ENCODE measurements around the gene CTNNA2.

Gene CTNNA2

DNA sequence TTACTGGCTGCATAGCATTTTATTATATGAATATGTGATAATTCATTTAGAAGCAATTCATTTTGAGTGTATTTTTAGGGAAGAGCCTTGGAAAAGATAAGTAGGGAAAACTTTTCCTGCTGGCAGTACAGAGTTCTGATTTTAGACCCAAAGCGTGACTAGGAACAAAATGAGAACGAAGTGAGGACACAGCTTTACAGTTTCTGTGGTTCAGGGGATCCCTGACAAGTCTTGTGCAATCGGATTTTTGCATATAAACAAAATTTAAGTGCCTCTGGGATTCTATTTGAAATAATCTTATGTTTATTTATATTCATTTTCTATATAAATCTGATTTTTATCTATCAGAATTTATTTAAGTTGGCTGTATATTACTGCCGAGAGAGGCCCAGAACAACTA, 402.6 kb downstream of the CTNNA2 start:
- H3K4me1 ChIP-seq (ENCODE audit: control insufficient read depth, insufficient read depth, low read length, unreplicated experiment), result no peaks in the 10 kb centered on the region
- peaks cover 4% of the 10 kb centered on the region; the same call in 1 of the 2 replicates for H3K27me3 ChIP-seq (ENCODE audit: insufficient read depth, low read length)
- no peak overlapping the region for H3K4me3 ChIP-seq (ENCODE audit: low read depth, low read length)
- no peak overlapping the region for H3K27ac ChIP-seq (ENCODE audit: low read depth, low read length)
- H3K36me3 ChIP-seq (ENCODE audit: insufficient read depth, low read length), result no peaks in the 10 kb centered on the region
- no peaks in the 10 kb centered on the region for H3K79me2 ChIP-seq (ENCODE audit: control insufficient read depth, insufficient read depth, low read length, unreplicated experiment)
- no peak overlapping the region for H2AFZ ChIP-seq (ENCODE audit: low read length, unreplicated experiment)

GRCh38 chr2:79916285-79916684, 403.4 kb downstream of the CTNNA2 start:
- H3K4me3 ChIP-seq (ENCODE audit: low read depth, low read length), result no peak overlapping the region
- no peaks in the 10 kb centered on the region for H3K79me2 ChIP-seq (ENCODE audit: control insufficient read depth, insufficient read depth, low read length, unreplicated experiment)
- H2AFZ ChIP-seq (ENCODE audit: low read length, unreplicated experiment), result no peak overlapping the region
- peaks cover 2% of the 10 kb centered on the region; the same call in 1 of the 2 replicates for H3K27me3 ChIP-seq (ENCODE audit: insufficient read depth, low read length)
- H3K27ac ChIP-seq (ENCODE audit: low read depth, low read length), result no peak overlapping the region
- H3K4me1 ChIP-seq (ENCODE audit: control insufficient read depth, insufficient read depth, low read length, unreplicated experiment), result no peaks in the 10 kb centered on the region
- no peaks in the 10 kb centered on the region for H3K36me3 ChIP-seq (ENCODE audit: insufficient read depth, low read length)

DNA sequence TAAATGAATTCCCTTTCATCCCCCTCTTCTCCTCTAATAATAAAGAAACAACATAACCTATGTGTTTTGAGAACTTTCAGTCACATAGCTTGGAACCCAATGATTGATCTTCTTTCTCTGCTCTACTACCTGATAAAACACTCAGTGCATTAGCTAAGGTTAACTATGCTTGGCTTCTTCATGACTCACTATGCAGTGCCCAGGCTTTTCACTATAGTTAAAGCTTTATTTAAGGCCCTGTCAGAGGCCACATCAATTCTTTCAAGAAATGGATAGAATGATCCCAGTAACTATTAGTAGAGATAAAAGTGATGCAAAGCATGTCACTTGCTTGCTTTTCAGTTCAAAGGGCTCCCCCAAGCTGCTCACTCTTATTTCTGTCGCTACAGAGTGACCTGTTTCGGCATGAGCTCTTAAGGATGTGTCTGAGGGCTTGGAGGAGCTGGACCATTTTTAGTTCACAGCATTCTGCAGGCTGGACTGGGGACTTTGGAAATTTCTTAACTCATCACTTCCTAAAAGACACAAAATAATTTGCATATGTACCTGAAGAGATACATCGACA, 407.7 kb downstream of the CTNNA2 start:
- Histone ChIP-seq H3K27me3 (ENCODE audit: insufficient read depth, low read length) (peaks cover 30% of the 10 kb centered on the region), H3K36me3 (ENCODE audit: insufficient read depth, low read length) (no peaks in the 10 kb centered on the region), H3K4me1 (ENCODE audit: control insufficient read depth, insufficient read depth, low read length, unreplicated experiment) (no peaks in the 10 kb centered on the region), H2AFZ (ENCODE audit: low read length, unreplicated experiment) (no peak overlapping the region), H3K27ac (ENCODE audit: low read depth, low read length) (no peak overlapping the region), H3K4me3 (ENCODE audit: low read depth, low read length) (no peak overlapping the region), H3K79me2 (ENCODE audit: control insufficient read depth, insufficient read depth, low read length, unreplicated experiment) (no peaks in the 10 kb centered on the region)

DNA sequence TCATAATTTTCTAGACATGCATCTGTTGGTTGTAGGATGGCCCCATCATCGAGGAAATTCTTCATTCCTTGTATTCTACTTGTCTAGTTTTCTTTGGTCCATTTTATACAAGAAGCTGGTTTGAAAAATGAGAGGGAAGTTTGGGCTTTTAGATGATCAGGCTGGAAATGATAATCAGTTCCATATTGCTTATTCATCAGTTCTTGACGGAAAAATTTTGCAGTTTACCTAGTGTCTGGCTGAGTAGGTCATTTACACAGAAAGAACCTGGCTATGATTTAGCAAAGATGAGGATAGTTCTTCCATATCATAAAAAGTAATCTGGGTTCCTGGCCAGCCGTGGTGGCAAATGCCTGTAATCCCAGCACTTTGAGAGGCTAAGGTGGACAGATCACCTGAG, 416.8 kb downstream of the CTNNA2 start:
- Histone ChIP-seq H3K4me3 (ENCODE audit: low read depth, low read length) (no peak overlapping the region), H2AFZ (ENCODE audit: low read length, unreplicated experiment) (no peak overlapping the region), H3K27me3 (ENCODE audit: insufficient read depth, low read length) (peaks cover 47% of the 10 kb centered on the region), H3K27ac (ENCODE audit: low read depth, low read length) (no peak overlapping the region), H3K4me1 (ENCODE audit: control insufficient read depth, insufficient read depth, low read length, unreplicated experiment) (no peaks in the 10 kb centered on the region), H3K36me3 (ENCODE audit: insufficient read depth, low read length) (no peaks in the 10 kb centered on the region), H3K79me2 (ENCODE audit: control insufficient read depth, insufficient read depth, low read length, unreplicated experiment) (no peaks in the 10 kb centered on the region)

DNA sequence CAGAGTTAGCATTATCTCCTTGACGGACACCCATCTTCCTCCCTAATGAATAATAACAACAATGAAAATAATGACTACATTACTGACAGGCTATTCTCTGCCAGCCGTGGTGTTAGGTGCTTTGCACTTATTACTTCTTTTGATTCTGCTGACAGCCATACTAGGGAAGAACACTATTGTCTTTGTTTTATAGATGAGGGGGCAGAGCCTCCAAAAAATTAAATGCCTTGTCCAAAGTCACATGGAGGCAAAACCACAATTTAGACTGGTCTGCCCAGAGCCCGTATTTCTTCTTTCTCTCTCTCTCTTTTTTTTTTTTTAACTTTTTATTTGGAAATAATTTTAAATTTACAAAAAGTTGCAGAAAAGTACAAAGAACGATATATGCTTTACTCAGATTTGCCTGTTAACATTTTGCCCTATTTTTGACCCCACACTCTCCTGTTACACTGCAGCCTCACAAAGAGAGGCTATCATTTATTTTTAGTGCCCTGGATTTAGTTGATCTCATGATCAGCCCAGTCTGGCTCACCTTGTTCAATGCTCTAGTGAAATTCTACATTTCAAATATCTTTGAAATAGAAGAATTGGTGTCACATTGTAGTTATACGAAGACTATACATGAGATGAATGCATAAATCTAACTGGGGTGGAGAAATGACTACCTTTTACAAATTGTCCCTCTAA, 422.3 kb downstream of the CTNNA2 start:
- Histone ChIP-seq H3K79me2 (ENCODE audit: control insufficient read depth, insufficient read depth, low read length, unreplicated experiment) (no peaks in the 10 kb centered on the region), H3K27me3 (ENCODE audit: insufficient read depth, low read length) (peaks cover 33% of the 10 kb centered on the region), H3K4me3 (ENCODE audit: low read depth, low read length) (no peak overlapping the region), H3K27ac (ENCODE audit: low read depth, low read length) (no peak overlapping the region), H3K4me1 (ENCODE audit: control insufficient read depth, insufficient read depth, low read length, unreplicated experiment) (no peaks in the 10 kb centered on the region), H3K36me3 (ENCODE audit: insufficient read depth, low read length) (no peaks in the 10 kb centered on the region), H2AFZ (ENCODE audit: low read length, unreplicated experiment) (no peak overlapping the region)

- Histone ChIP-seq H3K79me2 (ENCODE audit: control insufficient read depth, insufficient read depth, low read length, unreplicated experiment) (no peaks in the 10 kb centered on the region), H3K27ac (ENCODE audit: low read depth, low read length) (no peak overlapping the region), H3K4me3 (ENCODE audit: low read depth, low read length) (no peak overlapping the region), H2AFZ (ENCODE audit: low read length, unreplicated experiment) (no peak overlapping the region), H3K27me3 (ENCODE audit: insufficient read depth, low read length) (peaks cover 30% of the 10 kb centered on the region), H3K36me3 (ENCODE audit: insufficient read depth, low read length) (no peaks in the 10 kb centered on the region), H3K4me1 (ENCODE audit: control insufficient read depth, insufficient read depth, low read length, unreplicated experiment) (no peaks in the 10 kb centered on the region)
Measured at GRCh38 chr2:79935771-79936657, 423.2 kb downstream of the CTNNA2 start.

- Histone ChIP-seq H3K79me2 (ENCODE audit: control insufficient read depth, insufficient read depth, low read length, unreplicated experiment) (no peaks in the 10 kb centered on the region), H2AFZ (ENCODE audit: low read length, unreplicated experiment) (no peak overlapping the region), H3K4me3 (ENCODE audit: low read depth, low read length) (no peak overlapping the region), H3K27me3 (ENCODE audit: insufficient read depth, low read length) (peaks cover 30% of the 10 kb centered on the region), H3K36me3 (ENCODE audit: insufficient read depth, low read length) (no peaks in the 10 kb centered on the region), H3K4me1 (ENCODE audit: control insufficient read depth, insufficient read depth, low read length, unreplicated experiment) (no peaks in the 10 kb centered on the region), H3K27ac (ENCODE audit: low read depth, low read length) (no peak overlapping the region)
Measured at GRCh38 chr2:79936715-79937114, 423.9 kb downstream of the CTNNA2 start.

DNA sequence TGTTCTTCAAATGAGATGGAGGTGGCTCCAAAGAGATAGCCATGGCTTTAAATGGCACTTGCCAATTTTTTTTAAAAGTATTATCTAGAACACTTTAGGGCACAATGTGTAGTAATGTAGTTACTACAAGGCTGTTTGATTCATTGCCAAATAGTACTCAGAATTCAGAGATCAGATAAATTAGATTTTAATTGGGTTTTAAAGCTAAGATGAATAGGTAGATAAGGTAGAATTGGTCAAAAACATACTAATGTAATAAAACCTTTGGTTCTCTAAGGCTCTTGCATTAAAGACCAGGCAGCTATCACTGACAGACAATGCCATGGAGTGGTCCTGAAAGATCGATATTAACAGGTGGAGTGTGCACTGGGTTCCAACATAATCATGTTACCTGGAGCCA, 425.8 kb downstream of the CTNNA2 start:
- Histone ChIP-seq H3K4me3 (ENCODE audit: low read depth, low read length) (no peak overlapping the region), H3K79me2 (ENCODE audit: control insufficient read depth, insufficient read depth, low read length, unreplicated experiment) (no peaks in the 10 kb centered on the region)

GRCh38 chr2:79940364-79940763, 427.5 kb downstream of the CTNNA2 start:
- Histone ChIP-seq H3K36me3 (ENCODE audit: insufficient read depth, low read length) (no peaks in the 10 kb centered on the region), H3K4me1 (ENCODE audit: control insufficient read depth, insufficient read depth, low read length, unreplicated experiment) (no peaks in the 10 kb centered on the region), H3K27ac (ENCODE audit: low read depth, low read length) (no peak overlapping the region), H3K79me2 (ENCODE audit: control insufficient read depth, insufficient read depth, low read length, unreplicated experiment) (no peaks in the 10 kb centered on the region), H3K27me3 (ENCODE audit: insufficient read depth, low read length) (peaks cover 29% of the 10 kb centered on the region; the same call in 1 of the 2 replicates), H3K4me3 (ENCODE audit: low read depth, low read length) (no peak overlapping the region), H2AFZ (ENCODE audit: low read length, unreplicated experiment) (no peak overlapping the region)

More for the DNA sequence above, 425.8 kb downstream of the CTNNA2 start:
- peaks cover 29% of the 10 kb centered on the region; the same call in 1 of the 2 replicates for H3K27me3 ChIP-seq (ENCODE audit: insufficient read depth, low read length)
- no peaks in the 10 kb centered on the region for H3K4me1 ChIP-seq (ENCODE audit: control insufficient read depth, insufficient read depth, low read length, unreplicated experiment)
- no peak overlapping the region for H2AFZ ChIP-seq (ENCODE audit: low read length, unreplicated experiment)
- H3K36me3 ChIP-seq (ENCODE audit: insufficient read depth, low read length), result no peaks in the 10 kb centered on the region
- no peak overlapping the region for H3K27ac ChIP-seq (ENCODE audit: low read depth, low read length)

- Histone ChIP-seq H3K79me2 (ENCODE audit: control insufficient read depth, insufficient read depth, low read length, unreplicated experiment) (no peaks in the 10 kb centered on the region), H3K4me1 (ENCODE audit: control insufficient read depth, insufficient read depth, low read length, unreplicated experiment) (no peaks in the 10 kb centered on the region), H3K27me3 (ENCODE audit: insufficient read depth, low read length) (peaks cover 33% of the 10 kb centered on the region; the same call in 1 of the 2 replicates), H3K36me3 (ENCODE audit: insufficient read depth, low read length) (no peaks in the 10 kb centered on the region), H3K4me3 (ENCODE audit: low read depth, low read length) (no peak overlapping the region), H3K27ac (ENCODE audit: low read depth, low read length) (no peak overlapping the region), H2AFZ (ENCODE audit: low read length, unreplicated experiment) (no peak overlapping the region)
Measured at GRCh38 chr2:79941179-79941578, 428.3 kb downstream of the CTNNA2 start.

Measured in ACC112 (cell line).